NT2/D1 (cell line): Measurements from ENCODE around the gene PUM1.

Source experiments
- DNase-seq: peaks from one replicate; pipeline ENCODE4 v3.0.0-alpha.2; 2011; ENCODE audit warnings: low read depth, low spot score
- H3K27me3 ChIP-seq: 2 replicates; pipeline ENCODE4 v1.6.0; 2011; ENCODE audit warnings: mild to moderate bottlenecking; ENCODE audit not compliant: insufficient read length, insufficient read depth
- H3K36me3 ChIP-seq: 2 replicates; pipeline ENCODE4 v1.6.1; 2011; ENCODE audit warnings: mild to moderate bottlenecking, low read length, mixed read lengths; ENCODE audit not compliant: insufficient read depth, insufficient read length
- H3K4me1 ChIP-seq: 2 replicates; pipeline ENCODE4 v1.5.1; 2011; ENCODE audit not compliant: insufficient read depth, insufficient read length
- H3K4me3 ChIP-seq: 2 replicates; pipeline ENCODE4 v1.5.1; 2011; ENCODE audit warnings: low read depth; ENCODE audit not compliant: insufficient read length
- H3K9ac ChIP-seq: 2 replicates; pipeline ENCODE4 v1.6.0; 2011; ENCODE audit warnings: low read depth; ENCODE audit not compliant: insufficient read length
- H3K9me3 ChIP-seq: 2 replicates; pipeline ENCODE4 v1.5.1; 2011; ENCODE audit warnings: mild to moderate bottlenecking, low read length; ENCODE audit not compliant: insufficient read depth
- SUZ12 ChIP-seq: IDR thresholded peaks from 2 replicates; pipeline ENCODE4 v1.6.1; 2011; ENCODE audit not compliant: insufficient read length, insufficient read depth; ENCODE audit errors: extremely low read depth
- YY1 ChIP-seq: IDR thresholded peaks from 2 replicates; pipeline ENCODE4 v1.6.1; 2011; ENCODE audit not compliant: insufficient read length, insufficient read depth
- ZNF274 ChIP-seq: IDR thresholded peaks from 2 replicates; pipeline ENCODE4 v1.6.1; 2011; ENCODE audit warnings: mild to moderate bottlenecking, low read depth, low read length

Gene PUM1

DNA sequence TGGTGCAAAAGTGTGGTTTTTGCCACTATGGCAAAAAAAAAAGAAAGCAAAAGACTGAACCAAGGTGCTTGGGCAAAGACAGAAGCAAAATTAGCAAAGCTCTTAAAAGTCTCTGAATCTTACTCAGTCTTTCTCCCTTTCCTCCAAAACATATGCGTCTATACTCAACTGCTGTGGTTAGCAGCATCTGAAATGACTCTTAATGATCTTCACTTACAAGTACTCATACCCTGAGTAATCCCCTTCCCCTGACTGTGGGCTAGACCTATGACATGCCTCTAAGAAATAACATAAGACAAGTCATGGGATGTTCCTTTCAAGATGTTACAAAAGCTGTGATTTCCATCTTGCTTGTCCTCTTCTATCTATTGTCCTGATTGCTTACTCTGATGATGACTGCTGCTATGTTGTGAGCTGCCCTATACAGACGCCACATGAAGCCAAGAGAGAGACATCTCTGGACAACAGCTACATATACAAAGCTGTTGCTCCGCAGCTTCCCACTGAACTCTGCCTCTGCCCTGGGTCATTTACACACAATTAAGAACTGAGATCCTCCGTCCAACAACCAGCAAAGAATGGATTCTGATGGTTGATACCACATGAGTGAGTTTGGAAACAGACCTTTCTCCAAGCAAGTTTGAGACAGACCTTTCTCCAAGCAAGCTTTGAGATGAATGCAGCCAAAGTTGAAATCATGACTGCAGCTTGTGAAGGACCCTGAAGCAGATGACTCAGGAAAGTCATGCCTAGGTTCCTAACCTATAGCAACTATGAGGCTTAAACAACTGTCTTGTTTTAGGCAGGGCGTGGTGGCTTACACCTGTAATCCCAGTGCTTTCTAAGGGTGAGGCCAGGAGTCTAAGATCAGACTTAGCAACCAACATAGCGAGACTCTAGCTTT is 55.2 kb downstream of the PUM1 start:
- Histone ChIP-seq H3K27me3 (no peaks in the 10 kb centered on the region), H3K4me3 (no peak overlapping the region), H3K36me3 (peaks cover 30% of the 10 kb centered on the region), H3K4me1 (no peaks in the 10 kb centered on the region), H3K9ac (no peak overlapping the region), H3K9me3 (no peaks in the 10 kb centered on the region)
- no peak for TF ChIP-seq YY1
- TF ChIP-seq ZNF274, result no peak
- no peak for DNase-seq

DNA sequence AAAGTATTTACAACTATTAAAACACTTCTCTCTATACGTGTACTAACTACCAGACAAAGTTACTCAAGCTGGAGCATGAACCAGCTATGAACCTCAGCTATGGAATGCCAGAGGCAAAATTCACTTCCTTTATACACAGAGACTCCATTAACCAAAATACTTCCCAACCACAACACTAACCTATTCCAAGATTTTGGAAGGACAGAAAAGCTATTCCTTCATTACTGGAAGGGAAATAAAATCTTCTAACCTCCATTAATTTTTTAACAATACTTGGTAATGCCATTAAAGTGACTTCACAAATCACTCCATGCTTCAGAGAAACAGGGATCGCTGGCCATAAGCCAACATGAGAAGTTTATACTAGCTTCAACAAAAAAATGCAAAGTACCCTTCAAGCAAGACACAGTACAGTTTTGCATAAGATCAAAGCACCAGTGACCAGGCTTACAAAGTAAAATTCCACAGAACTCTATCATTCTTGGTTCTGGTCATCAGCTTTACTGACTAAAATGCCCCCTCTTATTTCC is 58.0 kb downstream of the PUM1 start:
- no peak for TF ChIP-seq ZNF274
- no peak for TF ChIP-seq YY1
- no peak for TF ChIP-seq SUZ12
- Histone ChIP-seq H3K4me3 (no peak overlapping the region), H3K36me3 (peaks cover 45% of the 10 kb centered on the region), H3K9me3 (no peaks in the 10 kb centered on the region), H3K27me3 (no peaks in the 10 kb centered on the region), H3K9ac (no peak overlapping the region), H3K4me1 (no peaks in the 10 kb centered on the region)
- DNase-seq, result no peak

DNA sequence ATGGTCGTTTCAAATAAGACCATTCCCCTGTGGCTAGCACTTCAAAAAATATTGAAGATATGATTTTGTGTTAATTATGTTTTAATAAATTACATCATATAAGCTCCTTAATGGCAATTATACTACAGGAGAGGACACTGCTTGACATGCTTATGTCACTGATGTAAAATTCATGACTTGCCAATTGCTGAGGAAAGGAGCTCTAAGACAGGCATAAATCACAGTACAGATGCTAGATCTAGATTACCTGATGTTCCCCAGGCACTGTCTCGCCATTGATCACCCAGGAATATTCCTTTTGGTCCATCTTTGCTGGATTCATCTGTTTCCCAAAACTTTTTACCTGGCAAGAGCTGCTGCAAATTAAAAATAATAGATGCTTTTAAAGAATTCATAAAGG is 58.8 kb downstream of the PUM1 start:
- H3K9me3 ChIP-seq, result no peaks in the 10 kb centered on the region
- no peak for TF ChIP-seq ZNF274
- DNase-seq, result no peak
- no peaks in the 10 kb centered on the region for H3K27me3 ChIP-seq
- no peak overlapping the region for H3K4me3 ChIP-seq
- peaks cover 53% of the 10 kb centered on the region for H3K36me3 ChIP-seq
- no peak overlapping the region for H3K9ac ChIP-seq
- H3K4me1 ChIP-seq, result no peaks in the 10 kb centered on the region

DNA sequence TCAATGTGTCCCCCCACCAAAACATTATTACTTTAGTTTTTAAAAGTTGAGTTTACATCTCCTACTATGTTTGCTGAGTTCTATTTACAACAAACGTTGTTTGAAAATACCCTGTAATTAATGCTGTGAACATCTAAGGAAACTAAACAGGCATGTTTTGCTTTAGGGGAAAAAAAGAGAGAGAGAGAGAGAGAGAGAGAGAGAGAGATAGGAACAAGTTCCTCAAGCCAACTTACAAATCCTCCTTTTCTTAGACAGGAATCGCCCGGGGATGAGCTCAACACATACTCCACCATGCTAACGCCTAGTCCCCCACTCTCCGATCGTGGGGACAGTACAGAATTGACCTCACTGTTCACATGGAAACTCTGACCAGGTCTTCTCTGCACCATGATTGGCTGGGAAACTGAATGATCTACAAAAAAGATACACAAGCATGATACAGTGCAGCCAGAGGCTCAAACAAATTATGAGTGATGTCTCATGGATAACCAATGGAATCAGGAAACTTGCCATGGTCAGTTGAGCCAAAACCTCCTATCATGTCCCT is 59.8 kb downstream of the PUM1 start:
- Histone ChIP-seq H3K36me3 (peaks cover 55% of the 10 kb centered on the region), H3K9me3 (no peaks in the 10 kb centered on the region), H3K4me1 (no peaks in the 10 kb centered on the region), H3K4me3 (no peak overlapping the region), H3K9ac (no peak overlapping the region), H3K27me3 (no peaks in the 10 kb centered on the region)
- DNase-seq, result no peak
- no peak for TF ChIP-seq YY1
- TF ChIP-seq ZNF274, result no peak
- TF ChIP-seq SUZ12, result no peak

DNA sequence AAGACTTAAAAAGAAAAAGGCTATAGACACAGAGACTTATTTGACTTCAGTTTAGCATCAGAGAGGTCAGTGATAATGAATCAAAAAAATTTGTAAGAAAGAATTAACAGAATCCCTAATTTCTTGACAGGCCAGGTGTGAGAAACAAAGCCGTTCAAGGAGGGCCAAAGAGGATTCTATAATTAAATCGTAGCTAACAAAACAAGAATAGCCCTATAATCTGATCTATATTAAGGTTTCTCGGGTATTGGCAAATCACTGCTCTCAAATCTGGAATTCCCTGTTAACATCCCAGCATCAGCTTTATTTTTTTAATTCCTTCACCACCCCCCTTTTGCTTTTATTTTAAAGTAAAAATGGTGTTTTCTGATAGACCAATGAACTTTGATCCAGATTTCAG is 60.3 kb downstream of the PUM1 start:
- H3K9ac ChIP-seq, result no peak overlapping the region
- no peaks in the 10 kb centered on the region for H3K9me3 ChIP-seq
- TF ChIP-seq ZNF274 (no peak), YY1 (no peak), SUZ12 (no peak)

DNA sequence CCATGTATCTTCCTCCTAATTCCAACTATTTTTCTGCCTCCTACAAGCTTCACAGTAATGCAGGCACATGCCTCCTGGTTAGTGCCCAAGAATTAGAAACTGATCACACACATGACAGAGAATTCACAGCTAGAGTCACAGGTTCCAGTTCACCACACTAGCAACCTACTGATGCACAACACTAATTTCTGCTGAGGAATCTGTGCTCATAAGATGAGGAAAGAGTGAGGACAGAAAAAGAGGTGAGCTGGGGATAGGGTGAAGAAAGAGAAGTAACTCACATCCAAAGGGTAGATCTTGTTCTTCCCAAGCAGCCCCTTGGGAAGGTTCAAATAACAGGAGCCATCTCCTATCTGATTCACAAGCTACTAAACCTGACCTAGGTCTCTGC is 61.3 kb downstream of the PUM1 start:
- TF ChIP-seq YY1 (no peak), SUZ12 (no peak), ZNF274 (no peak)
- Histone ChIP-seq H3K9ac (no peak overlapping the region), H3K27me3 (no peaks in the 10 kb centered on the region), H3K4me3 (no peak overlapping the region), H3K9me3 (no peaks in the 10 kb centered on the region), H3K4me1 (no peaks in the 10 kb centered on the region), H3K36me3 (peaks cover 65% of the 10 kb centered on the region)
- DNase-seq, result no peak

More for the DNA sequence above, 60.3 kb downstream of the PUM1 start:
- DNase-seq, result no peak
- Histone ChIP-seq H3K4me1 (no peaks in the 10 kb centered on the region), H3K27me3 (no peaks in the 10 kb centered on the region), H3K4me3 (no peak overlapping the region), H3K36me3 (peaks cover 60% of the 10 kb centered on the region)

DNA sequence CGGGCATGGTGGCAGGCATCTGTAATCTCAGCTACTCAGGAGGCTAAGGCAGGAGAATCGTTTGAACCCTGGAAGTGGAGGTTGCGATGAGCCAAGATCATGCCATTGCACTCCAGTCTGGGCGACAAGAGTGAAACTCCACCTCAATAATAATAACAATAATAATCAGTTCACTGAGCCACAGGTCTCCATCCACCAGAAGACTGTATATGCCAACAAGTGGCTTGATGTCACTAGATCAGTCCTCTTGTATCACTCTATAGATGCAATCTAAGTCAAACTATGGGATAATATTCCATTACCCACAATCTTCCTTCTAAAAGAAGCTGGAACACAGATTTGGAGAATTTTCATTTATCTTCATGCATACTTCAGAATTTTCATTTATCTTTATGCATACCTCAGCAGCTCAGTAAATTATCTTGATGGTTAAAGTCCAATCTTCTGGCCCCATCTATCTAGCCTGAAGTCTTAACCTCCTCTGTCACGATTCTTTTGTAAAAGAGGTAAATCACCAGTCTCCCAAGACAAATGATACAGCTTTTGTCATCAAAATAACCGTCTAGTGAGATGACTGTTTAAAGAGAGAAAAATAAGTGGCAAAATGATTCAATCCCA is 61.8 kb downstream of the PUM1 start:
- no peaks in the 10 kb centered on the region for H3K4me1 ChIP-seq
- peaks cover 70% of the 10 kb centered on the region for H3K36me3 ChIP-seq
- H3K4me3 ChIP-seq, result no peak overlapping the region
- no peaks in the 10 kb centered on the region for H3K27me3 ChIP-seq
- no peak for DNase-seq
- TF ChIP-seq YY1 (no peak), ZNF274 (no peak), SUZ12 (no peak)
- no peaks in the 10 kb centered on the region for H3K9me3 ChIP-seq
- H3K9ac ChIP-seq, result no peak overlapping the region
